ENCODE data around the gene LPAR1.

- TF ChIP-seq ZC3H10 (CRISPR knock-in tag; IDR thresholded peaks at IDR 0.05) (no peak), ARNTL (CRISPR knock-in tag; IDR thresholded peaks at IDR 0.05; ENCODE audit: borderline replicate concordance, low read depth) (no peak), CREB5 (CRISPR knock-in tag; IDR thresholded peaks at IDR 0.05; ENCODE audit: low read depth) (no peak), TCF4 (CRISPR knock-in tag; IDR thresholded peaks at IDR 0.05; ENCODE audit: borderline replicate concordance) (no peak), PPARA (CRISPR knock-in tag; IDR thresholded peaks at IDR 0.05; ENCODE audit: borderline replicate concordance) (no peak), SNAI2 (CRISPR knock-in tag; IDR thresholded peaks at IDR 0.05) (no peak), OSR1 (CRISPR knock-in tag; IDR thresholded peaks at IDR 0.05) (no peak), GLIS3 (CRISPR knock-in tag; IDR thresholded peaks at IDR 0.05) (no peak), ZNF565 (CRISPR knock-in tag; conservative IDR thresholded peaks at IDR 0.05; ENCODE audit: low read depth) (no peak), ZFP3 (CRISPR knock-in tag; IDR thresholded peaks at IDR 0.05) (no peak)
- TF ChIP-seq, protein P1, sequence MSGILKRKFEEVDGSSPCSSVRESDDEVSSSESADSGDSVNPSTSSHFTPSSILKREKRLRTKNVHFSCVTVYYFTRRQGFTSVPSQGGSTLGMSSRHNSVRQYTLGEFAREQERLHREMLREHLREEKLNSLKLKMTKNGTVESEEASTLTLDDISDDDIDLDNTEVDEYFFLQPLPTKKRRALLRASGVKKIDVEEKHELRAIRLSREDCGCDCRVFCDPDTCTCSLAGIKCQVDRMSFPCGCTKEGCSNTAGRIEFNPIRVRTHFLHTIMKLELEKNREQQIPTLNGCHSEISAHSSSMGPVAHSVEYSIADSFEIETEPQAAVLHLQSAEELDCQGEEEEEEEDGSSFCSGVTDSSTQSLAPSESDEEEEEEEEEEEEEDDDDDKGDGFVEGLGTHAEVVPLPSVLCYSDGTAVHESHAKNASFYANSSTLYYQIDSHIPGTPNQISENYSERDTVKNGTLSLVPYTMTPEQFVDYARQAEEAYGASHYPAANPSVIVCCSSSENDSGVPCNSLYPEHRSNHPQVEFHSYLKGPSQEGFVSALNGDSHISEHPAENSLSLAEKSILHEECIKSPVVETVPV (CRISPR knock-in tag; IDR thresholded peaks at IDR 0.05) = no peak
- TF ChIP-seq, protein P2, sequence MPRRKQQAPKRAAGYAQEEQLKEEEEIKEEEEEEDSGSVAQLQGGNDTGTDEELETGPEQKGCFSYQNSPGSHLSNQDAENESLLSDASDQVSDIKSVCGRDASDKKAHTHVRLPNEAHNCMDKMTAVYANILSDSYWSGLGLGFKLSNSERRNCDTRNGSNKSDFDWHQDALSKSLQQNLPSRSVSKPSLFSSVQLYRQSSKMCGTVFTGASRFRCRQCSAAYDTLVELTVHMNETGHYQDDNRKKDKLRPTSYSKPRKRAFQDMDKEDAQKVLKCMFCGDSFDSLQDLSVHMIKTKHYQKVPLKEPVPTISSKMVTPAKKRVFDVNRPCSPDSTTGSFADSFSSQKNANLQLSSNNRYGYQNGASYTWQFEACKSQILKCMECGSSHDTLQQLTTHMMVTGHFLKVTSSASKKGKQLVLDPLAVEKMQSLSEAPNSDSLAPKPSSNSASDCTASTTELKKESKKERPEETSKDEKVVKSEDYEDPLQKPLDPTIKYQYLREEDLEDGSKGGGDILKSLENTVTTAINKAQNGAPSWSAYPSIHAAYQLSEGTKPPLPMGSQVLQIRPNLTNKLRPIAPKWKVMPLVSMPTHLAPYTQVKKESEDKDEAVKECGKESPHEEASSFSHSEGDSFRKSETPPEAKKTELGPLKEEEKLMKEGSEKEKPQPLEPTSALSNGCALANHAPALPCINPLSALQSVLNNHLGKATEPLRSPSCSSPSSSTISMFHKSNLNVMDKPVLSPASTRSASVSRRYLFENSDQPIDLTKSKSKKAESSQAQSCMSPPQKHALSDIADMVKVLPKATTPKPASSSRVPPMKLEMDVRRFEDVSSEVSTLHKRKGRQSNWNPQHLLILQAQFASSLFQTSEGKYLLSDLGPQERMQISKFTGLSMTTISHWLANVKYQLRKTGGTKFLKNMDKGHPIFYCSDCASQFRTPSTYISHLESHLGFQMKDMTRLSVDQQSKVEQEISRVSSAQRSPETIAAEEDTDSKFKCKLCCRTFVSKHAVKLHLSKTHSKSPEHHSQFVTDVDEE (CRISPR knock-in tag; IDR thresholded peaks at IDR 0.05) = no peak
- TF ChIP-seq, protein P3, sequence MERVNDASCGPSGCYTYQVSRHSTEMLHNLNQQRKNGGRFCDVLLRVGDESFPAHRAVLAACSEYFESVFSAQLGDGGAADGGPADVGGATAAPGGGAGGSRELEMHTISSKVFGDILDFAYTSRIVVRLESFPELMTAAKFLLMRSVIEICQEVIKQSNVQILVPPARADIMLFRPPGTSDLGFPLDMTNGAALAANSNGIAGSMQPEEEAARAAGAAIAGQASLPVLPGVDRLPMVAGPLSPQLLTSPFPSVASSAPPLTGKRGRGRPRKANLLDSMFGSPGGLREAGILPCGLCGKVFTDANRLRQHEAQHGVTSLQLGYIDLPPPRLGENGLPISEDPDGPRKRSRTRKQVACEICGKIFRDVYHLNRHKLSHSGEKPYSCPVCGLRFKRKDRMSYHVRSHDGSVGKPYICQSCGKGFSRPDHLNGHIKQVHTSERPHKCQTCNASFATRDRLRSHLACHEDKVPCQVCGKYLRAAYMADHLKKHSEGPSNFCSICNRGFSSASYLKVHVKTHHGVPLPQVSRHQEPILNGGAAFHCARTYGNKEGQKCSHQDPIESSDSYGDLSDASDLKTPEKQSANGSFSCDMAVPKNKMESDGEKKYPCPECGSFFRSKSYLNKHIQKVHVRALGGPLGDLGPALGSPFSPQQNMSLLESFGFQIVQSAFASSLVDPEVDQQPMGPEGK (CRISPR knock-in tag; IDR thresholded peaks at IDR 0.05; ENCODE audit: borderline replicate concordance) = no peak
Measured at GRCh38 chr9:111052791-111053190, 14.5 kb upstream of the LPAR1 start.
